C4-2B (cell line): ENCODE data around the gene ALDOC.

ENCODE experiments used
- CTCF ChIP-seq: fragments of 450-650 bp; conservative IDR thresholded peaks from 2 replicates; pipeline ENCODE4 v1.5.1; 2017; ENCODE audit warnings: mild to moderate bottlenecking
- ZFX ChIP-seq: fragments of 450-650 bp; IDR thresholded peaks from 2 replicates; pipeline ENCODE4 v1.6.1; 2017

- TF ChIP-seq CTCF (no peak), ZFX (no peak)
Measured at GRCh38 chr17:28573040-28573380, 3.7 kb downstream of the ALDOC start.
